OCI-LY3 (cell line): Measurements from ENCODE around the gene EFEMP2.
"Not testable (repeated sequence)": the region's sequence is repeated elsewhere in the genome, so short reads cannot be mapped to it uniquely, and the experiment has no call there.

Experiments
- H2AFZ ChIP-seq: fragments of 200-600, 300-600 bp; shearing (Covaris generic); 2 replicates; pipeline ENCODE4 v1.6.0; 2014; ENCODE audit warnings: antibody characterized with exemption, low read depth, low read length
- H3K27ac ChIP-seq: fragments of 200-600, 300-600 bp; sonication (generic); 2 replicates; pipeline ENCODE4 v1.5.1; 2014; ENCODE audit warnings: mild to moderate bottlenecking, low read length, moderate library complexity, mixed read lengths
- H3K27me3 ChIP-seq: fragments of 200-600, 300-600 bp; sonication (generic); 2 replicates; pipeline ENCODE4 v1.6.1; 2014; ENCODE audit warnings: low read depth, low read length, mixed read lengths
- H3K36me3 ChIP-seq: fragments of 200-600, 300-600 bp; sonication (generic); replicated peaks from 2 replicates; pipeline ENCODE3; 2014; ENCODE audit warnings: low read depth, low read length, mixed read lengths
- H3K4me1 ChIP-seq: fragments of 300-600, 200-600 bp; sonication (generic); 2 replicates; pipeline ENCODE4 v1.6.1; 2014; ENCODE audit warnings: low read length, mixed read lengths
- H3K4me2 ChIP-seq: fragments of 200-600, 300-600 bp; sonication (generic); 2 replicates; pipeline ENCODE4 v1.6.1; 2014; ENCODE audit warnings: low read length, mixed read lengths
- H3K4me3 ChIP-seq: fragments of 300-600, 200-600 bp; sonication (generic); 2 replicates; pipeline ENCODE4 v1.5.1; 2014; ENCODE audit warnings: antibody characterized with exemption, mild to moderate bottlenecking, low read length, moderate library complexity
- H3K79me2 ChIP-seq: fragments of 300-600, 200-600 bp; shearing (Covaris generic); 2 replicates; pipeline ENCODE4 v1.6.1; 2014; ENCODE audit warnings: mild to moderate bottlenecking, low read length, mixed read lengths
- H3K9ac ChIP-seq: fragments of 300-600, 200-600 bp; shearing (Covaris generic); 2 replicates; pipeline ENCODE4 v1.6.0; 2014; ENCODE audit warnings: mild to moderate bottlenecking, low read length, moderate library complexity
- H3K9me3 ChIP-seq: fragments of 200-600, 300-600 bp; shearing (Covaris generic); 2 replicates; pipeline ENCODE4 v1.6.1; 2014; ENCODE audit warnings: low read length, mixed read lengths; ENCODE audit not compliant: insufficient read depth
- H4K20me1 ChIP-seq: fragments of 200-600, 300-600 bp; sonication (generic); 2 replicates; pipeline ENCODE4 v1.6.1; 2016; ENCODE audit warnings: low read length, mixed read lengths; ENCODE audit not compliant: insufficient read depth
- CTCF ChIP-seq: fragments of 200-600, 300-600 bp; sonication (generic); IDR thresholded peaks from 2 replicates; pipeline ENCODE4 v1.5.1; 2014; ENCODE audit warnings: antibody characterized with exemption, low read length, low read depth
- EZH2phosphoT487 ChIP-seq: fragments of 200-600 bp; shearing (Covaris generic); IDR thresholded peaks from 2 replicates; pipeline ENCODE4 v1.6.1; 2018; ENCODE audit warnings: antibody characterized with exemption, mixed run types, low read depth

The EFEMP2 gene

GRCh38 chr11:65892661-65893317, 20.2 kb upstream of the EFEMP2 start:
- Histone ChIP-seq H3K4me2 (peak overlapping the region; percentile 85), H3K27me3 (no peaks in the 10 kb centered on the region), H3K79me2 (peaks cover 31% of the 10 kb centered on the region), H3K9me3 (no peaks in the 10 kb centered on the region), H3K4me1 (peaks cover 31% of the 10 kb centered on the region), H2AFZ (no peak overlapping the region), H3K9ac (peak overlapping the region; percentile 95; the same call in 1 of the 2 replicates), H3K27ac (peak overlapping the region; percentile 60), H3K36me3 (no peaks in the 10 kb centered on the region), H4K20me1 (peaks cover 12% of the 10 kb centered on the region; the same call in 1 of the 2 replicates), H3K4me3 (peak overlapping the region; percentile 92)
- TF ChIP-seq CTCF (no peak), EZH2phosphoT487 (no peak)

GRCh38 chr11:65892137-65892540, 19.5 kb upstream of the EFEMP2 start:
- Histone ChIP-seq H3K4me1 (peaks cover 36% of the 10 kb centered on the region), H3K27ac (peak overlapping the region; percentile 60), H3K4me3 (peak overlapping the region; percentile 92), H3K79me2 (peaks cover 37% of the 10 kb centered on the region), H4K20me1 (peaks cover 12% of the 10 kb centered on the region; the same call in 1 of the 2 replicates), H3K9ac (peak overlapping the region; percentile 95), H3K4me2 (peak overlapping the region; percentile 85)
- H3K9me3 ChIP-seq, H3K36me3 ChIP-seq, H3K27me3 ChIP-seq, H2AFZ ChIP-seq: not testable (repeated sequence)

DNA sequence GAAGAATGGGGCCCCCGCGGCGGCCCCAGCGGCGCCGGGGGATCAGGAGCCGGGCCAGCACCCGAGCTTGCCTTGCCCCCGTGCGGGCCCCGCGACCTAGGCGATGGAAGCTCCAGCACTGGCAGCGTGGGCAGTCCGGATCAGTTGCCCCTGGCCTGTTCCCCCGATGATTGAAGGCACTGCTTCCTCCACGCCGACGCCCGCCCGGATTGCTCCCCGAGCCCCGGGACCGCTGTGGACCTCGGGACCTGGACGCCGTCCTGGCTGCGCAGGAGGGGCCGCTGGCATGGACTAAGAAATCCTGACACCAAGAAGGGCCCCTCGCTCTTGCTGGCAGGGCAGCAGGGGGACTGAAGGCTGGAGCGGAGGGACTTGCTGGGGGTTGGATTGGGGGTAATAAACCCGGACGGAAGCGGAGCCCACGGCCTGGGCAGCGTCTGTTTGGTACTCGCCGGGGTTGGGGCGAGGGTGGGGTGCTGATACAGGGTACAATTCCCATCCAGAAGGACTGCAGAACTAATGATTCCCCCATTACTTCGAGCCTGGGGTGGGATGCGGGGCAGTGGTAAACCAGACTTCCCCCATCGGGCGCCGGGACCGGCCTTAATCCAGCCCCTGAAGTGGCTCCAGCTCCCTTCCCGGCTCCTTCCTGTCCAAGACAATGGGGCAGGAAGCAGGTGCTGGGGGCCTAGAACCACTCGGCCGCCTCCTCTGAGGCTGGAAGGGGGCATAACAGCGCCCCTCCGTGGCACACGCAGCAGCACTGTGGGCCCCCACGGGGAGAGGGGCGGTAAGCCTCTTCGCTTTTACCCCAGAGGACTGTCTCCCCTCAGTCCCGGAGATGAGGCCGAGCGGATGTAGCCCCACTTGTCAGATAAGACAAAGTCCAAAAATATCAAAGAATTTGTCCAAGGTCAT, 18.9 kb upstream of the EFEMP2 start:
- Histone ChIP-seq H2AFZ (no peak overlapping the region), H3K36me3 (peaks cover 4% of the 10 kb centered on the region), H3K4me3 (peak overlapping the region; percentile 92), H3K9ac (peak overlapping the region; percentile 95), H4K20me1 (peaks cover 12% of the 10 kb centered on the region; the same call in 1 of the 2 replicates), H3K4me1 (peaks cover 36% of the 10 kb centered on the region), H3K27me3 (no peaks in the 10 kb centered on the region), H3K27ac (peak overlapping the region; percentile 60), H3K9me3 (no peaks in the 10 kb centered on the region), H3K79me2 (peaks cover 37% of the 10 kb centered on the region), H3K4me2 (peak overlapping the region; percentile 85)
- TF ChIP-seq CTCF (peak; percentile 77), EZH2phosphoT487 (no peak)

GRCh38 chr11:65890324-65891218, 18.0 kb upstream of the EFEMP2 start, which contains the start of gene CCDC85B:
CCDC85B (plus strand) TSS chr11:65890673; CDS start chr11:65890784, 111 bp downstream.
- peak within 1 kb of the TSS; percentile 0; the same call in 1 of the 2 replicates for H2AFZ ChIP-seq
- H3K27me3 ChIP-seq = no peaks in the 10 kb centered on the region
- H3K9me3 ChIP-seq = no peaks in the 10 kb centered on the region
- peaks cover 36% of the 10 kb centered on the region for H3K4me1 ChIP-seq
- H3K36me3 ChIP-seq = peaks cover 10% of the 10 kb centered on the region
- peak; percentile 2 for TF ChIP-seq CTCF
- TF ChIP-seq EZH2phosphoT487 = no peak
- H3K9ac ChIP-seq = peak within 1 kb of the TSS; percentile 95
- H3K79me2 ChIP-seq = peaks cover 37% of the 10 kb centered on the region
- H4K20me1 ChIP-seq = peaks cover 12% of the 10 kb centered on the region; the same call in 1 of the 2 replicates
- peak within 1 kb of the TSS; percentile 92 for H3K4me3 ChIP-seq
- peak within 1 kb of the TSS; percentile 82 for H3K27ac ChIP-seq
- H3K4me2 ChIP-seq = peak within 1 kb of the TSS; percentile 97
